Measurements from ENCODE around the gene SDC1. TPM values are rescaled to one million over a fixed set of nuclear protein-coding genes. Genes with fewer than 3 reads are reported as not detected.

The SDC1 gene
- total RNA-seq, 4 donors from 2014 or later, result 0.50 to 5.4 (median 1.6) TPM

GRCh38 chr2:20217041-20217970, 7.6 kb downstream of the SDC1 start:
- no peak for DNase-seq (ENCODE audit: low spot score)
- ATAC-seq (ENCODE audit: low FRiP score), result no peak
- TF ChIP-seq, protein P1, sequence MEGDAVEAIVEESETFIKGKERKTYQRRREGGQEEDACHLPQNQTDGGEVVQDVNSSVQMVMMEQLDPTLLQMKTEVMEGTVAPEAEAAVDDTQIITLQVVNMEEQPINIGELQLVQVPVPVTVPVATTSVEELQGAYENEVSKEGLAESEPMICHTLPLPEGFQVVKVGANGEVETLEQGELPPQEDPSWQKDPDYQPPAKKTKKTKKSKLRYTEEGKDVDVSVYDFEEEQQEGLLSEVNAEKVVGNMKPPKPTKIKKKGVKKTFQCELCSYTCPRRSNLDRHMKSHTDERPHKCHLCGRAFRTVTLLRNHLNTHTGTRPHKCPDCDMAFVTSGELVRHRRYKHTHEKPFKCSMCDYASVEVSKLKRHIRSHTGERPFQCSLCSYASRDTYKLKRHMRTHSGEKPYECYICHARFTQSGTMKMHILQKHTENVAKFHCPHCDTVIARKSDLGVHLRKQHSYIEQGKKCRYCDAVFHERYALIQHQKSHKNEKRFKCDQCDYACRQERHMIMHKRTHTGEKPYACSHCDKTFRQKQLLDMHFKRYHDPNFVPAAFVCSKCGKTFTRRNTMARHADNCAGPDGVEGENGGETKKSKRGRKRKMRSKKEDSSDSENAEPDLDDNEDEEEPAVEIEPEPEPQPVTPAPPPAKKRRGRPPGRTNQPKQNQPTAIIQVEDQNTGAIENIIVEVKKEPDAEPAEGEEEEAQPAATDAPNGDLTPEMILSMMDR (IDR thresholded peaks at IDR 0.05), result no peak

GRCh38 chr2:20216130-20217025, 8.6 kb downstream of the SDC1 start:
- ATAC-seq (ENCODE audit: low FRiP score) (no peak), DNase-seq (ENCODE audit: low spot score) (no peak)
- TF ChIP-seq, protein P1 (IDR thresholded peaks at IDR 0.05), result no peak

DNA sequence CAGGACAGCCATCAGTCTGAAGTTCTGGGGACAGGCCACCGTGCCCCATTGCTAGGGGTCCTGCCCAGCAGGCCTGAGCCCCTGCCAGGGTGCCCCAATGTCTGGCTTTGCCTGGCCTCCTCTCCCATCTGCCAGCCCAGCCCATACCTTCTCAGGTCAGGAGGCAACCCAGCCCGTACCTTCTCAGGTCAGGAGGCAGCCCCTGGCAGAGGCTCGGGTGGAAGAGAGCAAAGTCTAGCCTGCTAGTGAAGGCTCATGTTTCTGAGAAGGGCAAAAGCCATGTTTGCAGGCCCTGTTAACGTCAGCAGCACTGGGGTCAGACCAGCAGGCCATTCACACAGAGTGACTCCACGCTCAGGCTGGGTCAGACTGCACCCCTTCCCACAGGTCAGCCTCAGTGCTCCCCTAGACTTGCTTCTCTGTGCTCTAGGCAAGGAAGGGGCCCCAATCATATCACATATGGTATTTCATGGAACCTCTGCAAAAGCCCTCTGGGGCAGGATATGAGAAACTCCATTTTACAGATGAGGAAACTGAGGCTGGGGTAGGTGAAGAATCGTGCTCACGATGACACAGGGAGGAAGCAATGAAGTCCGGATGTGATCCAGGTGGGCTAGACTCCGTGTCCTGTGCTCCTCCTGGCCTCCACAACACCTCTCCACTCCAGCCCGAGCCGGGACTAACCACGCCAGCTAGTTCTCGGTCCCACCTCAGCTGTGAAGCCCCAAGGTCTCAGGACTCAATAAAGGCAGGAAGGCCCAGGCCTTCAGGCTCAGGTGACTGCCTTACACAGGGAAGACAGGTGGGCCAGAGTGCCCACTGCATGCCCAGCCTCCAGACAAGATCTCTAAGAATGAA, 9.5 kb downstream of the SDC1 start:
- DNase-seq (ENCODE audit: low spot score), result no peak
- TF ChIP-seq, protein P1 (IDR thresholded peaks at IDR 0.05), result no peak
- ATAC-seq (ENCODE audit: low FRiP score), result no peak

- TF ChIP-seq, protein P1 (IDR thresholded peaks at IDR 0.05), result no peak
- DNase-seq (ENCODE audit: low spot score) (no peak), ATAC-seq (ENCODE audit: low FRiP score) (no peak)
These were observed 10.3 kb downstream of the SDC1 start for GRCh38 chr2:20214566-20215182.

- TF ChIP-seq, protein P1 (IDR thresholded peaks at IDR 0.05), result no peak
- no peak for DNase-seq (ENCODE audit: low spot score)
- ATAC-seq (ENCODE audit: low FRiP score), result no peak
These were observed 11.0 kb downstream of the SDC1 start for GRCh38 chr2:20213651-20214565.
